Vagina (tissue), 2 donors: ENCODE measurements around the gene PPIC.

Experiments used
- CTCF ChIP-seq, 3 experiments: fragments of 450-650 bp in 2 of 3; fragments of 200-600 bp in 1 of 3; sonication (generic) in 1 of 3; IDR thresholded peaks; one replicate each; pipeline ENCODE4 v1.5.1; 2017 to 2019; ENCODE audit warnings: antibody characterized with exemption in 3 of 3, mild to moderate bottlenecking in 2 of 3, moderate library complexity in 2 of 3
- POLR2A ChIP-seq, 2 donors: fragments of 450-650 bp; IDR thresholded peaks; one replicate each; pipeline ENCODE4 v1.6.1; 2017; ENCODE audit warnings: antibody characterized with exemption in 2 of 2, mild to moderate bottlenecking in 2 of 2, moderate library complexity in 2 of 2
- POLR2AphosphoS5 ChIP-seq, 2 donors: sonication (generic); formaldehyde crosslinking; IDR thresholded peaks; one replicate each; pipeline ENCODE4 v1.9.0; 2017; ENCODE audit warnings: antibody characterized with exemption in 2 of 2, mild to moderate bottlenecking in 2 of 2, low read depth in 1 of 2; ENCODE audit not compliant: insufficient read depth in 1 of 2

DNA sequence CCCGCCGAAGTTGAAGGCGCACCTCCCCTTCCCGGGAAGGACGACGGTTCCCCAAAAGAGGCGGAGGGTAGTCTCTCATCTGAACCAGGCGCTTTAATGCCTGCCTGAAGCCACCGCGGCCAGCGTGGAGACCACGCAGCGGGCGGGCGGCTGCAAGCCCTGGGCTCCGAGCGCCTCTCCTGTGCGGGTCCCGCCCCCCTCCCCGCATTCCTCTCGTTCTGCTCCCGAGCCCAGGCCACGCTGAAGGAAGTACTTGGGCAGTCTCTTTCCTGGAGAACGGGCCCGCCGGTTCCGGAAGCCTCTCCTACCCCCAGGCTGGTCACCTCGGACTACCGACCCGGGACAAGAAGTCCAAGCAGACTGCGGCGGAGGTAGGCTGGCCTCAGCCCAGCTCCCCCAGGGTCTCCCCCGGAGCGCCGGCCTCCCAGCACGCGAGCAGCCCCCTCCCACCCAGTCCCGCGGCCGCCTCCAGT, 571 bp downstream of the PPIC start:
- TF ChIP-seq POLR2A (IDR thresholded peaks at IDR 0.05) (no peak), CTCF (IDR thresholded peaks at IDR 0.05) (no peak), POLR2AphosphoS5 (IDR thresholded peaks at IDR 0.05; ENCODE audit: insufficient read depth in 1 of 2, low read depth in 1 of 2) (no peak)
